MCF 10A (cell line): ENCODE measurements around the gene CSNK2A1. TPM values are rescaled to one million over a fixed set of nuclear protein-coding genes. Genes with fewer than 3 reads are reported as not detected.

ENCODE experiments used
- BruUV-seq: library from RNA; stranded (reverse); fragments of 400-500 nt; replicated peaks from 2 replicates; lab custom pipeline; 2021; lab: Mats Ljungman, UMichigan
- CTCF ChIA-PET: fragments of 300-600 bp; sonication (Branson Sonifier 250); formaldehyde crosslinking; extraction: SDS; loops from one replicate; lab custom pipeline; 2021; ENCODE audit warnings: antibody characterized with exemption, inconsistent platforms; lab: Yijun Ruan, JAX
- POLR2A ChIA-PET: fragments of 300-600, 350-650 bp; sonication (Branson Sonifier 250); formaldehyde crosslinking; extraction: SDS; loops from one replicate; lab custom pipeline; 2020; ENCODE audit warnings: antibody characterized with exemption, inconsistent platforms; lab: Yijun Ruan, JAX
- DNase-seq: peaks from one replicate; pipeline ENCODE4 v3.0.0-alpha.2; 2018; ENCODE audit not compliant: unreplicated experiment
- H3K27ac Mint-ChIP-seq: one replicate; pipeline ENCODE4 v1.8.0; 2022; ENCODE audit warnings: mild to moderate bottlenecking, low read depth, mixed read lengths; ENCODE audit not compliant: unreplicated experiment
- H3K27me3 Mint-ChIP-seq: one replicate; pipeline ENCODE4 v1.8.0; 2022; ENCODE audit warnings: mixed read lengths; ENCODE audit not compliant: insufficient read depth, unreplicated experiment
- H3K36me3 Mint-ChIP-seq: one replicate; pipeline ENCODE4 v1.8.0; 2022; ENCODE audit warnings: mild to moderate bottlenecking, moderate library complexity, mixed read lengths; ENCODE audit not compliant: insufficient read depth, unreplicated experiment
- H3K4me1 Mint-ChIP-seq: one replicate; pipeline ENCODE4 v1.8.0; 2022; ENCODE audit warnings: mixed read lengths; ENCODE audit not compliant: insufficient read depth, unreplicated experiment
- H3K4me3 Mint-ChIP-seq: one replicate; pipeline ENCODE4 v1.8.0; 2022; ENCODE audit warnings: mild to moderate bottlenecking, moderate library complexity, mixed read lengths; ENCODE audit not compliant: unreplicated experiment
- H3K9me3 Mint-ChIP-seq: one replicate; pipeline ENCODE4 v1.8.0; 2022; ENCODE audit warnings: mixed read lengths; ENCODE audit not compliant: unreplicated experiment
- intact Hi-C: fragments of 100-400 bp; cut with micrococcal nuclease; formaldehyde crosslinking; loops from 2 replicates; pipeline ENCODE4 v1.14.1; 2022
- total RNA-seq: library from RNA; stranded (reverse); gene quantifications from 2 replicates; pipeline ENCODE4 v1.2.3, GENCODE V29; 2022
- TF ChIP-seq, protein P1 (sequence below): fragments of 200-600 bp; IDR thresholded peaks from one replicate; pipeline ENCODE4 v1.8.0; 2022; ENCODE audit warnings: antibody characterized with exemption, mild to moderate bottlenecking; ENCODE audit not compliant: unreplicated experiment

Gene CSNK2A1
- total RNA-seq, 1 experiment from 2014 or later, result 271 TPM

DNA sequence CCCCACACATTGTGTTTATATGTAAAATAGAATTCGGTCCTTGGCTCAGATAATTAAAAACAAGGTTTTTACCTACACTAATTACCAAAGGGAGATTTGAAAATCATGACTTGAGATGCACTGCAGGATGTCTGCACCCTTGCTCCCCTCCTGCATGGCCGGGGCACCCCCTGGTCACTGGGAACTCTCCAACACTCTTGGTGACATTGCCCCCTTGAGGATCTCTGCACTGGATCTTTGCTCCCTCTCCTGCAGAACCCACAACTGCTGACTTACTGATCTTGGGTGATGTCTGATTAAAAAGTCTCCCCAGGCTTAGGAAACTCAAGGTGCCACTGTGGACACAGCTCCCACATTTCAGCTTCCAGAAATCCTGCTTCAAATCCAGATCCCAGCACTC, 17.1 kb upstream of the CSNK2A1 start:
- H3K36me3 Mint-ChIP-seq, result no peaks in the 10 kb centered on the region
- no TSS peak for BruUV-seq
- TF ChIP-seq, protein P1, sequence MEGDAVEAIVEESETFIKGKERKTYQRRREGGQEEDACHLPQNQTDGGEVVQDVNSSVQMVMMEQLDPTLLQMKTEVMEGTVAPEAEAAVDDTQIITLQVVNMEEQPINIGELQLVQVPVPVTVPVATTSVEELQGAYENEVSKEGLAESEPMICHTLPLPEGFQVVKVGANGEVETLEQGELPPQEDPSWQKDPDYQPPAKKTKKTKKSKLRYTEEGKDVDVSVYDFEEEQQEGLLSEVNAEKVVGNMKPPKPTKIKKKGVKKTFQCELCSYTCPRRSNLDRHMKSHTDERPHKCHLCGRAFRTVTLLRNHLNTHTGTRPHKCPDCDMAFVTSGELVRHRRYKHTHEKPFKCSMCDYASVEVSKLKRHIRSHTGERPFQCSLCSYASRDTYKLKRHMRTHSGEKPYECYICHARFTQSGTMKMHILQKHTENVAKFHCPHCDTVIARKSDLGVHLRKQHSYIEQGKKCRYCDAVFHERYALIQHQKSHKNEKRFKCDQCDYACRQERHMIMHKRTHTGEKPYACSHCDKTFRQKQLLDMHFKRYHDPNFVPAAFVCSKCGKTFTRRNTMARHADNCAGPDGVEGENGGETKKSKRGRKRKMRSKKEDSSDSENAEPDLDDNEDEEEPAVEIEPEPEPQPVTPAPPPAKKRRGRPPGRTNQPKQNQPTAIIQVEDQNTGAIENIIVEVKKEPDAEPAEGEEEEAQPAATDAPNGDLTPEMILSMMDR, result no peak
- H3K9me3 Mint-ChIP-seq, result no peaks in the 10 kb centered on the region
- POLR2A ChIA-PET, result interaction anchor here (0.6 to 1.7 kb wide), 4 partner anchors 15 to 180 kb away, joined by 4 to 6 read pairs (median 4); no protein-coding TSS in a partner anchor
- H3K4me3 Mint-ChIP-seq, result no peak overlapping the region
- CTCF ChIA-PET, result interaction anchor here (0.6 to 6.0 kb wide), 29 partner anchors 9 to 393 kb away, joined by 3 to 169 read pairs (median 4); partner anchors contain the start of gene CSNK2A1
- no peak for DNase-seq
- H3K27me3 Mint-ChIP-seq, result peaks cover 15% of the 10 kb centered on the region
- no peak overlapping the region for H3K27ac Mint-ChIP-seq
- intact Hi-C loops, result loop anchor here (1.0 kb wide), 4 partner anchors 85 to 206 kb away; no protein-coding TSS in a partner anchor
- H3K4me1 Mint-ChIP-seq, result peaks cover 7% of the 10 kb centered on the region

GRCh38 chr20:558117-558516, 14.5 kb upstream of the CSNK2A1 start:
- Mint-ChIP-seq H3K4me3 (no peak overlapping the region), H3K27ac (no peak overlapping the region), H3K4me1 (peaks cover 7% of the 10 kb centered on the region), H3K36me3 (no peaks in the 10 kb centered on the region), H3K9me3 (no peaks in the 10 kb centered on the region), H3K27me3 (peaks cover 31% of the 10 kb centered on the region)
- intact Hi-C loops, result no loop called here
- no TSS peak for BruUV-seq
- ChIA-PET CTCF (interaction anchor here (1.0 to 6.0 kb wide), 2 partner anchors 87 to 182 kb away, joined by 4 to 169 read pairs; no protein-coding TSS in a partner anchor), POLR2A (no interaction called here)
- TF ChIP-seq, protein P1, result no peak
- no peak for DNase-seq

- peaks cover 39% of the 10 kb centered on the region for H3K27me3 Mint-ChIP-seq
- H3K4me1 Mint-ChIP-seq, result peaks cover 7% of the 10 kb centered on the region
- no peak overlapping the region for H3K27ac Mint-ChIP-seq
- POLR2A ChIA-PET, result no interaction called here
- CTCF ChIA-PET, result interaction anchor here (0.7 to 2.8 kb wide), 4 partner anchors 12 to 183 kb away, joined by 3 to 13 read pairs (median 8); no protein-coding TSS in a partner anchor
- TF ChIP-seq, protein P1, result no peak
- no TSS peak for BruUV-seq
- H3K4me3 Mint-ChIP-seq, result no peak overlapping the region
- DNase-seq, result no peak
- H3K36me3 Mint-ChIP-seq, result no peaks in the 10 kb centered on the region
- H3K9me3 Mint-ChIP-seq, result no peaks in the 10 kb centered on the region
- intact Hi-C loops, result no loop called here
Measured at GRCh38 chr20:556984-557383, 13.4 kb upstream of the CSNK2A1 start.

DNA sequence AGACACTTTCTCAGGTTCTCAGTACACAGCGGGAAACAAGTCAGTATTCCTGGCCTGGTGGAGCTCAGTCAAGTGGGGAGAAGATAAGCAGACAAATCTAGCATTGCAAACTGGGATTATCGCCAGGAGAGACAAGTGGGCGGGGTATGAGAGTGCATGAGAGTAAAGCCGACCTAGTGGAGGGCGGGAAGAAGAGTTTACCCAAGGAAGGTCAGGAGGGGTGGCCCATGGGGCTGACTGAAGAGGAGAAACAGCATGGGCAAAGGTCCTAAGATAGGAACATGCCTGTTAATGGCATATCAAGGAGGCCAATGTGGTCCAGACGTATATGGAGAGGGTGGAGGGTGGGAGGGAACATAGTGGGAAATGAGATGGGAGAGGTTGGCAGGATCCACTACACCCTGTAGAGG, 12.4 kb upstream of the CSNK2A1 start:
- H3K27me3 Mint-ChIP-seq, result peaks cover 32% of the 10 kb centered on the region
- BruUV-seq, result no TSS peak
- H3K4me1 Mint-ChIP-seq, result peaks cover 7% of the 10 kb centered on the region
- TF ChIP-seq, protein P1, result no peak
- H3K27ac Mint-ChIP-seq, result no peak overlapping the region
- H3K4me3 Mint-ChIP-seq, result no peak overlapping the region
- intact Hi-C loops, result no loop called here
- ChIA-PET POLR2A (interaction anchor here (1.2 kb wide), 1 partner anchor 91 kb away, joined by 4 read pairs; no protein-coding TSS in a partner anchor), CTCF (interaction anchor here (0.7 to 2.8 kb wide), 5 partner anchors 37 to 213 kb away, joined by 3 to 13 read pairs (median 4); partner anchors contain the start of gene SLC52A3)
- DNase-seq, result peak; percentile 22
- H3K9me3 Mint-ChIP-seq, result no peaks in the 10 kb centered on the region
- no peaks in the 10 kb centered on the region for H3K36me3 Mint-ChIP-seq
